Measurements from ENCODE around the gene CNTN2.

CNTN2 gene

GRCh38 chr1:205058853-205059252 is 15.8 kb downstream of the CNTN2 start:
- H3K4me3 ChIP-seq (replicated peaks in 1 of 2; ENCODE audit: low read depth in 2 of 2, low read length in 2 of 2), result no peak overlapping the region
- DNase-seq (ENCODE audit: low read depth in 2 of 2), result no peak
- TF ChIP-seq CTCF (IDR thresholded peaks at IDR 0.05; ENCODE audit: low read depth, low read length), result no peak

DNA sequence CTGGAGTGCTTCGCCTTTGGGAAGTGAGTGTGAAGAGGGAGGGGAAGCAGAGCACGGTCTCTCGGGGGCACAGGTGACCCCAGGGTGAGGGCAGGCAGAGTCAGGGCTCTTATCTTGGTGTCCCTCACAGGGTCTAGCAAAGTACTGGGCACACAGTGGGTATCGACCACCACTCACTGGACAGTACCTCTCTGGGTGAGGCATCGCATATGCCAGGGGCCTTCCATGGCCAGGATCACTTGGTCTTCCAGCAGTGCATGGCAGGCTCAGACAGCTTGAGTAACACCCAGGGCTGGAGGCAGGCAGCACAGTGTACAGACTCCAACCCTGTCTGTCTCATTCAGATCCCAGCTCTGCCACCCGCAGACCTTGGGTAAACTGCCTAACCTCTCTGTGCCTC is 16.6 kb downstream of the CNTN2 start:
- no peak for TF ChIP-seq CTCF (IDR thresholded peaks at IDR 0.05; ENCODE audit: low read depth, low read length)
- DNase-seq (ENCODE audit: low read depth in 2 of 2), result no peak
- no peak overlapping the region for H3K4me3 ChIP-seq (replicated peaks in 1 of 2; ENCODE audit: low read depth in 2 of 2, low read length in 2 of 2)

- H3K4me3 ChIP-seq (replicated peaks in 1 of 2; ENCODE audit: low read depth in 2 of 2, low read length in 2 of 2), result no peak overlapping the region
- no peak for DNase-seq (ENCODE audit: low read depth in 2 of 2)
- TF ChIP-seq CTCF (IDR thresholded peaks at IDR 0.05; ENCODE audit: low read depth, low read length), result no peak
These were observed 17.7 kb downstream of the CNTN2 start for GRCh38 chr1:205060746-205061145.

GRCh38 chr1:205061227-205061626 is 18.2 kb downstream of the CNTN2 start:
- TF ChIP-seq CTCF (IDR thresholded peaks at IDR 0.05; ENCODE audit: low read depth, low read length), result no peak
- no peak overlapping the region for H3K4me3 ChIP-seq (replicated peaks in 1 of 2; ENCODE audit: low read depth in 2 of 2, low read length in 2 of 2)
- no peak for DNase-seq (ENCODE audit: low read depth in 2 of 2)

DNA sequence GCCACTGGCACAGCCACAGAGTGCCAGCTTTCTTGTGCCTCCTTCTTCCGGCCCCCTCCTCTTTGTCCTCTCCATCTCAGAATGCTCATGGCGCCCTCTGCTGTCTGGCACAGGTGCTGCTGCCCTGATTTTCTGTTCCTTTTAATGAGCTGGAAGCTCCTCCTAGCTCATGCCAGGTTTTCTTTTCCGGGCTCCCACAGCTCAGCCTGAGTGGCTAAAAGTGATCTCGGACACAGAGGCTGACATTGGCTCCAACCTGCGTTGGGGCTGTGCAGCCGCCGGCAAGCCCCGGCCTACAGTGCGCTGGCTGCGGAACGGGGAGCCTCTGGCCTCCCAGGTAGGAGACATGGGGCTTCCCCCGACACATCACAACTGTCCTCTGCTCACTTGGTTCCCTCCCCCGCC is 18.7 kb downstream of the CNTN2 start:
- TF ChIP-seq CTCF (IDR thresholded peaks at IDR 0.05; ENCODE audit: low read depth, low read length), result peak; percentile 94
- H3K4me3 ChIP-seq (replicated peaks in 1 of 2; ENCODE audit: low read depth in 2 of 2, low read length in 2 of 2), result no peak overlapping the region
- DNase-seq (ENCODE audit: low read depth in 2 of 2), result peak; percentile 64 to 79

GRCh38 chr1:205062319-205062718 is 19.3 kb downstream of the CNTN2 start:
- TF ChIP-seq CTCF (IDR thresholded peaks at IDR 0.05; ENCODE audit: low read depth, low read length), result no peak
- no peak for DNase-seq (ENCODE audit: low read depth in 2 of 2)

DNA sequence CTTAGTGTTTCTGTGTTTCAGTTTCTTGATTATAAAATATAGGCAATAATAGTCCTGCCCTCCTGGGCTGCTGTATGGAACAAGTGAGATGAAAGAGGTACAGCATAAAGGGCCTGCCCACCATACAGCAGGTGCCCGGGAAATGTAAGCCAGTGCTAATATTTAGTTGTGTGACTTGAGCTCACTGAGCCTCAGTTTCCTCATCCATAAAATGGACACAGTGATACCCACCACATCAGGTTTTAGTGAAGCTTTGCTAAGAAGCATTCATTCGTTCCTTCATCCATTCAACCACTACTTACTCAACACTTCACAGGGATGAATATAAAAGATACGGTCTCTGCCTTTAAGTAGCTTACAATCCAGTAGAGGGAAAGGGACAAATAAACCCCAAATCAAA is 19.9 kb downstream of the CNTN2 start:
- no peak for DNase-seq (ENCODE audit: low read depth in 2 of 2)
- H3K4me3 ChIP-seq (replicated peaks in 1 of 2; ENCODE audit: low read depth in 2 of 2, low read length in 2 of 2), result no peak overlapping the region
- no peak for TF ChIP-seq CTCF (IDR thresholded peaks at IDR 0.05; ENCODE audit: low read depth, low read length)

More at GRCh38 chr1:205062319-205062718, 19.3 kb downstream of the CNTN2 start:
- no peak overlapping the region for H3K4me3 ChIP-seq (replicated peaks in 1 of 2; ENCODE audit: low read depth in 2 of 2, low read length in 2 of 2)

All from cardiac fibroblast (primary cell).